ENCODE data around the gene PIP5K1C.

GRCh38 chr19:3672575-3672948 is 27.7 kb downstream of the PIP5K1C start:
- no peak for TF ChIP-seq POLR2A (IDR thresholded peaks at IDR 0.05)
- TF ChIP-seq, protein P1, sequence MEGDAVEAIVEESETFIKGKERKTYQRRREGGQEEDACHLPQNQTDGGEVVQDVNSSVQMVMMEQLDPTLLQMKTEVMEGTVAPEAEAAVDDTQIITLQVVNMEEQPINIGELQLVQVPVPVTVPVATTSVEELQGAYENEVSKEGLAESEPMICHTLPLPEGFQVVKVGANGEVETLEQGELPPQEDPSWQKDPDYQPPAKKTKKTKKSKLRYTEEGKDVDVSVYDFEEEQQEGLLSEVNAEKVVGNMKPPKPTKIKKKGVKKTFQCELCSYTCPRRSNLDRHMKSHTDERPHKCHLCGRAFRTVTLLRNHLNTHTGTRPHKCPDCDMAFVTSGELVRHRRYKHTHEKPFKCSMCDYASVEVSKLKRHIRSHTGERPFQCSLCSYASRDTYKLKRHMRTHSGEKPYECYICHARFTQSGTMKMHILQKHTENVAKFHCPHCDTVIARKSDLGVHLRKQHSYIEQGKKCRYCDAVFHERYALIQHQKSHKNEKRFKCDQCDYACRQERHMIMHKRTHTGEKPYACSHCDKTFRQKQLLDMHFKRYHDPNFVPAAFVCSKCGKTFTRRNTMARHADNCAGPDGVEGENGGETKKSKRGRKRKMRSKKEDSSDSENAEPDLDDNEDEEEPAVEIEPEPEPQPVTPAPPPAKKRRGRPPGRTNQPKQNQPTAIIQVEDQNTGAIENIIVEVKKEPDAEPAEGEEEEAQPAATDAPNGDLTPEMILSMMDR (IDR thresholded peaks at IDR 0.05): no peak
- no peak for TF ChIP-seq POLR2AphosphoS5 (IDR thresholded peaks at IDR 0.05)

All from breast epithelium (tissue), 3 donors.